GM18499 (cell line): Measurements from ENCODE around the gene IGFBP6.

Experiments
- ATAC-seq: cut with Tn5 transposase; IDR thresholded peaks from one replicate; pipeline ENCODE4 v1.9.1; 2021; ENCODE audit warnings: moderate number of reproducible peaks; ENCODE audit not compliant: insufficient read depth, unreplicated experiment

The IGFBP6 gene

GRCh38 chr12:53113951-53114350, 16.5 kb downstream of the IGFBP6 start:
- no peak for ATAC-seq

- ATAC-seq = no peak
These were observed 17.8 kb downstream of the IGFBP6 start for GRCh38 chr12:53115112-53115890.

GRCh38 chr12:53115891-53116648, 18.6 kb downstream of the IGFBP6 start:
- no peak for ATAC-seq

- no peak for ATAC-seq
These were observed 21.4 kb downstream of the IGFBP6 start for GRCh38 chr12:53118751-53119300.

GRCh38 chr12:53120685-53121525, 23.4 kb downstream of the IGFBP6 start:
- ATAC-seq = no peak

GRCh38 chr12:53122961-53123468, 25.5 kb downstream of the IGFBP6 start:
- no peak for ATAC-seq

- no peak for ATAC-seq
These were observed 26.3 kb downstream of the IGFBP6 start for GRCh38 chr12:53123578-53124351.

GRCh38 chr12:53124352-53124723, 26.9 kb downstream of the IGFBP6 start:
- ATAC-seq = no peak

- no peak for ATAC-seq
These were observed 29.7 kb downstream of the IGFBP6 start for GRCh38 chr12:53127169-53127568.

- no peak for ATAC-seq
These were observed 31.5 kb downstream of the IGFBP6 start for GRCh38 chr12:53128780-53129569.

GRCh38 chr12:53131844-53132243, 34.4 kb downstream of the IGFBP6 start:
- ATAC-seq = no peak

- no peak for ATAC-seq
These were observed 36.3 kb downstream of the IGFBP6 start for GRCh38 chr12:53133722-53134121.

GRCh38 chr12:53143355-53143754, 45.9 kb downstream of the IGFBP6 start:
- no peak for ATAC-seq

GRCh38 chr12:53145383-53146260, 48.2 kb downstream of the IGFBP6 start:
- ATAC-seq = no peak

- no peak for ATAC-seq
These were observed 49.7 kb downstream of the IGFBP6 start for GRCh38 chr12:53147181-53147580.

- ATAC-seq = no peak
These were observed 50.2 kb downstream of the IGFBP6 start for GRCh38 chr12:53147653-53148052.

- no peak for ATAC-seq
These were observed 53.6 kb downstream of the IGFBP6 start for GRCh38 chr12:53151039-53151438.
